ENCODE data around the gene IL2RG.
A peak's percentile ranks its signal among the peaks of the same experiment; 100 is the strongest.

IL2RG gene

DNA sequence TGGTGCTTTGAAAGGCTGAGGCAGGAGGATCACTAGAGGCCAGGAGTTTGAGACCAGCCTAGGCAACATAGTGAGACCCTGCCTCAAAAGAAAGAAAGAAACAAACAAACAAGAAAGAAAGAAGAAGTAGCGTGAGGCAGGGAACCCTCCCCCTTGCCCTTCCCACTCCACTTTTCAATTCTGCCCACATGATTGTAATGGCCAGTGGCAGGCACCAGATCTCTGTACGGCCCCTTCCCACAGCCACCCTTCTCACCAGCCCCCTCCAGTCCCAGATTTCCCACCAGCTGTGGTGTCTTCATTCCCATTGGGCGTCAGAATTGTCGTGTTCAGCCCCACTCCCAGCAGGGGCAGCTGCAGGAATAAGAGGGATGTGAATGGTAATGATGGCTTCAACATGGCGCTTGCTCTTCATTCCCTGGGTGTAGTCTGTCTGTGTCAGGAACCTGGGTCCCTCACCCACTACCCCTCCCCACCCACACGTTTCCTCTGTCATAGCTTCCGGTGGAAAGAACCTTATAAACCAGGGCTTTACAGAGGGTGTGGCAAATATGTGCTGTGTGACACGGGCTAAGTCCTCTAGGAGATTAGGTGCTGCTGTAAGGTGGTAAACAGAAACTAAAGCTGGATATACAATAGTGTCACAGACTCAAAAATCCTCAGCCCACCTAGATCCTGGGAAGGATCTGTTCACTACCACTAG lies at the start of gene IL2RG:
TSS of gene IL2RG (minus strand) at position 437 of the 703 bp plus-strand sequence. CDS start at position 399, 38 bp downstream.
- peak; percentile 23 for DNase-seq

DNA sequence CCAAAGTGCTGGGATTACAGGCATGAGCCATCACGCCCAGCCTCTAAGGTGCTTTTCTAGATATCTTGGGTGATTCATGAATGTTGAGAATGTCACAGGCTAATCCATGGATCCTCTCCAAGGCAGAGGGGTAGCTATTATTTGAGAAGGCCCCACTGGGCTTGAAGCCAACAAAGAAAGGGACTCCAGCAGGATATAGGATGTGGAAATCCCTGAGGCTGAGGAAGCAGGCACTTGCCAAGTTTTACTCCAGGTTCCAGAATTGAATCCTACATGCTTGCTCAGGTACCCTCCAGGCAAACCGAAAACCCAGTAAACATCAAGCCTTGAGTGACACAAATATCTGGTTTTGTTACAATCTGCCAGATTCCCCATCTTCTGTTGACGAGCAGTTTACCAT lies 49.1 kb upstream of the IL2RG start:
- DNase-seq, result no peak

DNA sequence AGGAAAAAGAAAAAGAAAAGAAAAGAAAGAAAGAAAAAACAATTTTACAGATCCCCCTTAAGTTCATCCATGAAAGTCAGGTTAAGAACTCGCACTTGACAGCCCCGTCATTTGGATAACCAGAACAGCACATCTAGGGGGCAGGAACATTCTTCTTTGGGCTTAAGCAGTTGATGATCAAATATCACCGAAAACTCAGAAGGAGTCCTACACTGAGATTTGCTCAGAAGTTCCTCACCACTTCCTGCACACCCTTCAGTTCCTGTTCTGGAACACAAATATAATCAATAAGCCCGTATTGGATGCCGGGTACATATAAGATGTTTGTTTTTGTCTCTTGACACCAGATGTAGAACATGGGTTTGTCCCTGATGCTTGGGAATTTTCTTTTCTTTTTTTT lies 48.0 kb upstream of the IL2RG start:
- no peak for DNase-seq

GRCh38 chrX:71158603-71159002 lies 47.2 kb upstream of the IL2RG start:
- DNase-seq, result no peak

DNA sequence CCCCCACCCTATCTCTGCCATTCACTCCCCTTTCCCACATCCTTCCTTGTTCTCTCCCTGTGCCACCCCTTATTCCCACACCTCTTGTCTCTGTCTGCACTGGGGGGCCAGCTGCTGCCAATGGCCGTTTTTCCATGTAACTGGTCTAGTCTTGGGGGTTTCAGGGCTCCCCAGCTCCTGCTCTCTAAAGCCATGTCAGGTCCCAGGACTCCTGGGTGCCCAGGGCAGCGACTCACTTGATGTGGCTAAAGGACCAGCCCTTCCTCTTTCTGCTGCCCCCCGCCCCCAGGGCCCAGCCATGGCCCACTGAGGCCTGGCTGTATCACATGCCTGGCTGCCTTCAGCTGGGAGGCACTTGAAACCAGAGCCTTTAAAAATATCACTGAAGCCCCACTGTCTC lies 43.3 kb upstream of the IL2RG start:
- DNase-seq, result no peak

DNA sequence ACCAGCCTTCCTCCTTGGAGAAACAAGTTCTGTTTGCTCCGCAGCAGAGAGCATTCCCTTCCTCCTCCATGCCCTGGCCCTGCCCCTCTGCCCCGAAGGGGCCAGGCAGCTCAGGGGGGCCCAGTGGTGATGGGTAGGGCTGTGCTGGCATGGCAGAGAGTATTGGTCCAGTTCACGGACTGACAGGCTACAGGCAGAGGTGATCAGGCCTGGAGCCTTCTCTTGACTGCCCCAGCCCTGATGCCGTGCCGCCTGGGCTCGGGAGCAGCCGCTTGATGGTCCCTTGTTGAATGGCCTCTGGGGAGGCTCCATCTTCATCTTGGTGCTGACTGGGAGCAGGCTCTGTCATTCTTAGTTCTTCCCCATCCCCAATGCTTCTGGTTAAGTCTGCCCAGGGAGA lies 42.8 kb upstream of the IL2RG start:
- DNase-seq, result no peak

GRCh38 chrX:71151366-71151765 lies 40.0 kb upstream of the IL2RG start:
- no peak for DNase-seq

DNA sequence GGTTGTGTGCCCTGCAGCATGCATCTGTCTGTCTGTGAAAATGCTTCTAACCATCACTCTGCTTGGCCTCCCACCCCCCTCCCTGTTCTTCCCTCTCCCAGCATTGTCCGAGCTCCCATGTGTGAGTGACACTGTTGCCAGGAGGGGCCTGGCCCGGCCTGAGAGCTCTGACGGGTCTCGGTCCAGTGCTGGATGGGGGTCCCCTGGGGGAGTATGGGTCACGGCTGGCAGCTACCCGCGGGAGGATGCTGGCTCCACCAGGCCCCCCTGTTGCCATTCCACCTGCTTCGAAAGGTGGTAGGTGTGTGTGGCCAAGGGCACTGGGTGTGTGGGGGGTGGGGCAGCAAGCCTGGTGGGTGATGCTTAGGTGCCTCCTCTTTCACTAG lies 36.9 kb upstream of the IL2RG start:
- DNase-seq, result no peak

- DNase-seq, result peak; percentile 5
Observed at GRCh38 chrX:71147496-71148277, 36.3 kb upstream of the IL2RG start.

DNA sequence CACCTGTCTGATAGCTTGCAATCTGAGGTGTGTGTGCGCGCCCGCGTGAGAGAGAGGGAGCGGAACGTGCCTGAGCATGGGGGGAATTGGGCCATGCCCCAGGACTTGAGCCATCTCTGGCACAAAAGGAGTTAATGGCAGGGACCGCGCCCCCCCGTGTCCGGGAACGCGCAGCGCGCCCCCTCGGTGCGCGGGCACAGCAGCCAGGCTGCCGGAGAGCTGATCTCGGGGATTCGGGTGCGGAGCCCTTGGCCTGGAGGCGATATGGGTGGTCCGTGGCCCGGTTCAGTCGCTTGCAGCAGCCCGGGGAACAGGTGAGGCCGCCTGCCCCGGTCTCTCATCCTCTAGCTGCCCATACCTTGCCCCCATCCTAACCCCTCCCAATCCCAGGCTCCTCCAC lies 33.3 kb upstream of the IL2RG start, which contains the start of gene NLGN3:
TSS of gene NLGN3 (plus strand) at position 191 of the 400 bp plus-strand sequence. CDS start 2,909 bp downstream, outside the sequence.
- no peak for DNase-seq

DNA sequence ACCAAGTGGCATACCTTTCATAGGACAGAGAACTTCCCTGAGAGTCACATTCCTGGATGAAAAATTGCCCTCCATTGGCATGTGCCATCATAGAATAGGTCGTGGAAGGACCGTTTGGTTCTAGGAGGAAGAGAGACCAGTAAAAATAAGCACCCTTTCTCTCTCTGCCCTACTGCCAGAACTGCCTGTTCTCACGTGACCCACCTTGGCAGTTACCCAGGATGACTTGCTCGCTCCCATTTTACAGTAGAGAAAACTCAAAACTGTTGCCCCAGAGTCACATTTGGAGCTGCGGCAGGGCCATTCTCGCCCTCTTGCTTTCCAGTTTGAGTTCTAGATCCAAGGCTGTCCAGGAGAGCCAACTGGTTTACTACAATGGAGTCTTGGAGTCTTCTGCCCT lies 32.1 kb upstream of the IL2RG start:
- DNase-seq, result no peak

GRCh38 chrX:71140440-71140839 lies 29.1 kb upstream of the IL2RG start:
- no peak for DNase-seq

DNA sequence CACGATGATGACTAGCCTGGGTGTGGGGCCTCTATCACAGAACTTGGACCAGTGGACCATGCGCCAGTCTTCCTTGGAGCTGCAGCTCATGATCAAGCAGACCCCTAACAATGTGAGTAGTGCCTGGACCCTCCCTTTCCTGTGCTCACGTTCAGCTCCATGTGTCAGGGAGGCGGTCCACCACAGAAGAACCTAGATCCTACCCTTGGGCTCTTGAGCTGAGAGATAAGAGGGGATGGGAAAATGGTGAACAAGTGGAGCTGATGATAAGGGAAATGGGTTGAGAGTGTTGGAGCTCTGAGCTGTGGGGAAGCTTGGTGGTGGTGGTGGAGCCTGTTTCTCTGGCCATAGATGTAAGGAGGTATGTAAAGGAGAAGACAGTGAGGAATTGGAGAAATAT lies 20.1 kb upstream of the IL2RG start:
- no peak for DNase-seq

DNA sequence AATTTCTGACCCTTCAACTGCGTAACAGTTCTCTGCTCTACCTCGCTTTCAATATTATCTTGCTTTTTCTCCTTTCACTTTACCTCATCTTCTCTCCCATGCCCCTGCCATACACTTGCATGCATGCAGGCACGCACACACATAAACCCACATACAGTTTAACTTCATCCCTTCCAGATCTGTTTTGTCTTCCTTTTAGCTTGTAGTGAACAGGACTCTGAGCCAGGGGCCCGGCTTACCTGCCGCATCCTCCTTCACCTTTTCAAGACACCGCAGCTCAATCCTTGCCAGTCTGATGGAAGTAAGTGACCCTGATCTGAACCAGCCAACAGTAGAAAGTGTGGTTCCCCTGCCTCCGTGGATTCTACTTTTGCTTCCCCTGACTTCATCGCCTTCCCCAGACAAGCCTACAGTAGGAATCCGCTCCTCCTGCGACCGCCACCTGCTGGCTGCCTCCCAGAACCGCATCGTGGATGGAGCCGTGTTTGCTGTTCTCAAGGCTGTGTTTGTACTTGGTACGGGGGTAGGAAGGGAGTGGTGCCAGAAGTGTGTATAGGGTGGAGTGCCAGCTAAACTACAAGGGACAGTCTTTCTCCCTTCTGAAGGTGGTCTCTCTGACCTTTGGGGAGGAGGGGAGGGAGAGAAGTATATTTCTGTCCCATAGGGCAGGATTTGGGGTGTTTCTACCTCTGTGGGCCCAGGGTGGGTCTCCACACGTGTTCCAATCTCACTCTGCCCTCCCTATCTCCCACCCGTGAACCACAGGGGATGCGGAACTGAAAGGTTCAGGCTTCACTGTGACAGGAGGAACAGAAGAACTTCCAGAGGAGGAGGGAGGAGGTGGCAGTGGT lies 17.8 kb upstream of the IL2RG start:
- peak; percentile 58 for DNase-seq

GRCh38 chrX:71128166-71128833 lies 16.9 kb upstream of the IL2RG start:
- DNase-seq, result no peak

GRCh38 chrX:71118985-71119535 lies 7.7 kb upstream of the IL2RG start:
- peak; percentile 11 for DNase-seq

DNA sequence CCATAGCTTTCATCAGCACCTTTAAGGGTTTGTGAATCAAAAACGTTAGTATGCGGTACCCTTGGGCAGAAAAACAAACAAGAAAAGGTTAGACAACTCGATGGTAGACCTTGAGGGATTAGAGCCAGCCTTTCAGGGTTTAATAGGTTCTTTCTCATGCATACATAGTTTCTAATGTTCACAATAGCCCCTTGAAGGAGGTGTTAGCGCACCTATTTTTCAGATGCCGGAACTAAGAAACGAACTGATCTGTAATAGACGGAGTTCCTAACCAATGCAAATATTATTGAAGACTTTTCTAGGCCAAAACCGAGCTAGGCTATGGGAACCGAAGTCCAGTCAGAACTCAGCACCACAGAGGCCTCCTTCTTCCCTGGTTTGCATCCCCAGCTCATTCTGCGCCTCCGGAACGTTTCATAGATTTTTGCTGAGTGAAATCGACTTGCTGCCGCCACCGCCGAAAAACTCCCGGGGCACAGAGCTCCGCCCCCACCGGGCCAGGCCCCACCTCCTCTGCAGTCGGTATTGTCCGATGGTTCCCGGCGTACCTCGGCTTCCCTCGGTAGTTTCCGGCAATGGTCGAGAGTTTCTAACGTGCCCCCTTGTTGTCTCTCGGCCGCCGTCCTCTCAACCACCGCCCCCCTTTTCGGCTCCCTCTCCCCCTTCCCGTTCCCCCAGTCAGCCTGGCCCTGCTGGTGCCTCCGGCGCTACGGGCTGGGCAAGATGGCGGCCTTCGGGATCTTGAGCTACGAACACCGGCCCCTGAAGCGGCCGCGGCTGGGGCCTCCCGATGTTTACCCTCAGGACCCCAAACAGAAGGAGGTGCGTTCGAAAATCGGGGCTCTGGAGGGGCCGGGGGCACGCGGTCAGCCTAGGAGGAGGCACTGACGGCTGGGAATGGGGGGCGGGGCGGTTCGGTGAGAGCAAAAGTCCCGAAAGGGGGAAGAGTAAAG lies 6.9 kb upstream of the IL2RG start, which contains the start of gene MED12:
TSS of gene MED12 (plus strand) at position 565 of the 953 bp plus-strand sequence. CDS start at position 724, 159 bp downstream.
- DNase-seq, result peak; percentile 80

DNA sequence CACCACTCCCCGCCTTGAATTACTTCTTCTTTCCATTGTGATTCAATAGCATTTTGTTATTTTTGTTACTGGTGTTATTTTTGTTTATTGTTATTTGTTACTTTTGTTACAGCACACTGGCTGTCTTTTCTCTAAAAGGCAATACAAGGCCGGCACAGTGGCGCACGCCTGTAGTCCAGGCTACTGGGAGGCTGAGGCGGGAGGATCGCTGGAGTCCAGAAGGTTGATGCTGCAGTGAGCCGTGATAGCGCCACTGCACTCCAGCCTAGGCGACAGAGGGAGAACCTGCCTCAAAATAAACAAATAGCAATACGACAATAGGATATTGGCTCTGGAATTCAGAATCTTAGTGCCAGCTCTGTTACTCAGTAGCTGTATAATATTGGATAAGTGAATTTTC lies 6.0 kb upstream of the IL2RG start:
- DNase-seq, result no peak

DNA sequence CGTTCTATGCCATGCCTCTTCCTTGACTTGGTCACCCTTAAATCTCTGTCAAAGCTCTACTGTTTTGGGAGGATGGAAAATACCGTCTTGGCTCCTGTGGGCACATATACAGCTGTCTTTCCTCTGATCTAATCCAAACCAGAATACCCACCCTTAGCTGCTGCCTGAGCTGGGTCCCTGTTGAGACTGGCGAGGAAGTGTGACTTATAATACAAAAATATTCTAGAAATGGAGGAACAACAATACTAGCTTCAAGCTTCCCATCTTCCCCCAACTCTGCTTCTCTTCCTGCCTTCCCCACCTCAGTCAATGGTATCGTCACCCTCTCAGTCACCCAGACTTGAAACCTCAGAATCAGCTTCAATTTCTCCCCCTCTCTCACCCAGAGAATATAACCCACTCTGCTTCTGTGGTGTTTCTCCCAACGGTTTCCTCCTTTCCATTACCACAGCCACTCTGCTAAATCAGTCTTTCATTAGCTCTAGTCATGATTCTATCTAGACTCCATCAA lies 599 bp upstream of the IL2RG start:
- DNase-seq, result no peak

GRCh38 chrX:71109051-71109450 lies 2.3 kb downstream of the IL2RG start:
- no peak for DNase-seq
